ENCODE measurements around the gene PRICKLE4. TPM values are rescaled to one million over a fixed set of nuclear protein-coding genes. Genes with fewer than 3 reads are reported as not detected.

The PRICKLE4 gene
- polyA plus RNA-seq, 1 donor from 2014 or later, result 1.3 TPM

GRCh38 chr6:41836022-41836659 lies 55.6 kb downstream of the PRICKLE4 start:
- no peak overlapping the region for H3K4me3 ChIP-seq (ENCODE audit: low read length)
- H3K27ac ChIP-seq (ENCODE audit: low read length), result no peak overlapping the region
- H3K9me3 ChIP-seq (ENCODE audit: low read length), result no peaks in the 10 kb centered on the region
- no peak overlapping the region for H3K9ac ChIP-seq (ENCODE audit: low read length)
- no peak for TF ChIP-seq RAD21 (conservative IDR thresholded peaks at IDR 0.05)
- TF ChIP-seq EP300 (conservative IDR thresholded peaks at IDR 0.05; ENCODE audit: poor library complexity, severe bottlenecking), result no peak
- TF ChIP-seq POLR2AphosphoS5 (IDR thresholded peaks at IDR 0.05), result no peak
- TF ChIP-seq SMC3 (conservative IDR thresholded peaks at IDR 0.05; ENCODE audit: poor library complexity), result no peak
- no peak for TF ChIP-seq EZH2 (IDR thresholded peaks at IDR 0.05; ENCODE audit: borderline replicate concordance, insufficient read depth, low read length, poor library complexity, severe bottlenecking)
- no peak for TF ChIP-seq TAF1 (IDR thresholded peaks at IDR 0.05; ENCODE audit: low read depth)
- TF ChIP-seq, protein P1, sequence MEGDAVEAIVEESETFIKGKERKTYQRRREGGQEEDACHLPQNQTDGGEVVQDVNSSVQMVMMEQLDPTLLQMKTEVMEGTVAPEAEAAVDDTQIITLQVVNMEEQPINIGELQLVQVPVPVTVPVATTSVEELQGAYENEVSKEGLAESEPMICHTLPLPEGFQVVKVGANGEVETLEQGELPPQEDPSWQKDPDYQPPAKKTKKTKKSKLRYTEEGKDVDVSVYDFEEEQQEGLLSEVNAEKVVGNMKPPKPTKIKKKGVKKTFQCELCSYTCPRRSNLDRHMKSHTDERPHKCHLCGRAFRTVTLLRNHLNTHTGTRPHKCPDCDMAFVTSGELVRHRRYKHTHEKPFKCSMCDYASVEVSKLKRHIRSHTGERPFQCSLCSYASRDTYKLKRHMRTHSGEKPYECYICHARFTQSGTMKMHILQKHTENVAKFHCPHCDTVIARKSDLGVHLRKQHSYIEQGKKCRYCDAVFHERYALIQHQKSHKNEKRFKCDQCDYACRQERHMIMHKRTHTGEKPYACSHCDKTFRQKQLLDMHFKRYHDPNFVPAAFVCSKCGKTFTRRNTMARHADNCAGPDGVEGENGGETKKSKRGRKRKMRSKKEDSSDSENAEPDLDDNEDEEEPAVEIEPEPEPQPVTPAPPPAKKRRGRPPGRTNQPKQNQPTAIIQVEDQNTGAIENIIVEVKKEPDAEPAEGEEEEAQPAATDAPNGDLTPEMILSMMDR (IDR thresholded peaks at IDR 0.05; ENCODE audit: poor library complexity, severe bottlenecking), result no peak
- no peak for TF ChIP-seq MXI1 (conservative IDR thresholded peaks at IDR 0.05; ENCODE audit: poor library complexity, severe bottlenecking)
- H3F3A ChIP-seq (ENCODE audit: insufficient read depth, low read length, poor library complexity, severe bottlenecking), result no peaks in the 10 kb centered on the region
- no peak overlapping the region for H3K4me2 ChIP-seq (ENCODE audit: low read length)
- H3K36me3 ChIP-seq (ENCODE audit: insufficient read depth, low read length), result no peaks in the 10 kb centered on the region
- no peaks in the 10 kb centered on the region for H4K20me1 ChIP-seq (ENCODE audit: insufficient read depth)
- no peaks in the 10 kb centered on the region for H3K27me3 ChIP-seq (ENCODE audit: insufficient read depth, low read depth, low read length)
- H3K79me2 ChIP-seq (replicated peaks; ENCODE audit: insufficient read depth, low read length), result peaks cover 10% of the 10 kb centered on the region
- H2AFZ ChIP-seq (ENCODE audit: low read depth, low read length), result no peak overlapping the region
- H3K9me2 ChIP-seq (ENCODE audit: insufficient read depth, low read length), result no peaks in the 10 kb centered on the region

GRCh38 chr6:41836660-41837052 lies 56.1 kb downstream of the PRICKLE4 start:
- H3K79me2 ChIP-seq (replicated peaks; ENCODE audit: insufficient read depth, low read length), result peaks cover 10% of the 10 kb centered on the region
- no peaks in the 10 kb centered on the region for H3K9me2 ChIP-seq (ENCODE audit: insufficient read depth, low read length)
- H3K9ac ChIP-seq (ENCODE audit: low read length), result no peak overlapping the region
- no peaks in the 10 kb centered on the region for H3K9me3 ChIP-seq (ENCODE audit: low read length)
- H2AFZ ChIP-seq (ENCODE audit: low read depth, low read length), result no peak overlapping the region
- H3K27me3 ChIP-seq (ENCODE audit: insufficient read depth, low read depth, low read length), result no peaks in the 10 kb centered on the region
- no peaks in the 10 kb centered on the region for H3F3A ChIP-seq (ENCODE audit: insufficient read depth, low read length, poor library complexity, severe bottlenecking)
- H3K27ac ChIP-seq (ENCODE audit: low read length), result no peak overlapping the region
- H3K4me3 ChIP-seq (ENCODE audit: low read length), result no peak overlapping the region
- TF ChIP-seq EP300 (conservative IDR thresholded peaks at IDR 0.05; ENCODE audit: poor library complexity, severe bottlenecking) (no peak), RAD21 (conservative IDR thresholded peaks at IDR 0.05) (no peak)
- no peaks in the 10 kb centered on the region for H3K36me3 ChIP-seq (ENCODE audit: insufficient read depth, low read length)
- no peak overlapping the region for H3K4me2 ChIP-seq (ENCODE audit: low read length)
- H4K20me1 ChIP-seq (ENCODE audit: insufficient read depth), result no peaks in the 10 kb centered on the region

Small RNA genes within 50 kb of the gene (small RNA-seq; reads per million reads assigned to genes)
- gene AL365205.2, result 0 reads per million in 3 experiments
- gene AL365205.3, result 0 reads per million in 3 experiments
- gene RF00393, result 0 to 0.23 (median 0.08) reads per million in 3 experiments

Other genes with a start within 250 kb of the PRICKLE4 start
- gene FOXP4, start 234.4 kb upstream of the PRICKLE4 start, polyA plus RNA-seq, result 7.1 and 9.7 TPM in 2 replicates
- gene MDFI, start 142.3 kb upstream of the PRICKLE4 start, polyA plus RNA-seq, result 42.5 and 42.8 TPM in 2 replicates
- 0.24 and 0.46 TPM in 2 replicates for gene TFEB, start 45.2 kb upstream of the PRICKLE4 start, polyA plus RNA-seq
- not detected in 2 replicates for gene PGC, start 33.4 kb upstream of the PRICKLE4 start, polyA plus RNA-seq
- gene FRS3, start 882 bp upstream of the PRICKLE4 start, polyA plus RNA-seq, result 14.7 and 15.7 TPM in 2 replicates
- 130 and 184 TPM in 2 replicates for gene TOMM6, start 6.9 kb downstream of the PRICKLE4 start, polyA plus RNA-seq
- gene USP49, start 114.6 kb downstream of the PRICKLE4 start, polyA plus RNA-seq, result 23.5 and 24.2 TPM in 2 replicates
- gene MED20, start 140.4 kb downstream of the PRICKLE4 start, polyA plus RNA-seq, result 18.9 and 21.2 TPM in 2 replicates
- 19.6 and 19.8 TPM in 2 replicates for gene BYSL, start 140.7 kb downstream of the PRICKLE4 start, polyA plus RNA-seq
- gene CCND3, start 161.0 kb downstream of the PRICKLE4 start, polyA plus RNA-seq, result 15.7 and 17.9 TPM in 2 replicates